ENCODE measurements around the gene FNTB. TPM values are rescaled to one million over a fixed set of nuclear protein-coding genes. Genes with fewer than 3 reads are reported as not detected.

FNTB gene
- total RNA-seq, 2 donors from 2014 or later = 23.5 to 46.2 TPM

DNA sequence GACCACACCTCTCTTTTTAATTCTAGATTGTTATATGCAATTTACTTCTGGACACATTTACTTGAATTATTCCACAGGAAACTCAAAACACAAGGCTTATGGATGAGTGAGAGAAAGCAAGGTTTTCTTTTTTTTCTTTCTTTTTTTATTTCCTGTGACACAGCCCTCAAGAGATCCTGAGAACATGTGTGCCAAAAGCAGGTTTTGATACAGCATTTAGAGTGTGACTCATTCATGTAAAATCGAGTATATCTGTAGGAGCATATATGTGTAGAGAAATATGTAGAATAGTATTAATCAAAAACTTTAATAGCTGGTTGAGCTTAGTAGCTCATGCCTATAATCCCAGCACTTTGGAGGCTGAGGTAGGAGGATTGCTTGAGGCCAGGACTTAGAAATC is 120.0 kb downstream of the FNTB start:
- Histone ChIP-seq H3K27me3 (replicated peaks; ENCODE audit: insufficient read depth) (no peaks in the 10 kb centered on the region), H3K27ac (no peak overlapping the region), H3K4me1 (replicated peaks) (no peaks in the 10 kb centered on the region), H3K36me3 (no peaks in the 10 kb centered on the region), H3K9me3 (no peaks in the 10 kb centered on the region), H3K4me3 (no peak overlapping the region)
- intact Hi-C loops (cut with DNase I) = no loop called here
- TF ChIP-seq POLR2AphosphoS5 (IDR thresholded peaks at IDR 0.05) (no peak), POLR2A (IDR thresholded peaks at IDR 0.05) (no peak)
- TF ChIP-seq, protein P1, sequence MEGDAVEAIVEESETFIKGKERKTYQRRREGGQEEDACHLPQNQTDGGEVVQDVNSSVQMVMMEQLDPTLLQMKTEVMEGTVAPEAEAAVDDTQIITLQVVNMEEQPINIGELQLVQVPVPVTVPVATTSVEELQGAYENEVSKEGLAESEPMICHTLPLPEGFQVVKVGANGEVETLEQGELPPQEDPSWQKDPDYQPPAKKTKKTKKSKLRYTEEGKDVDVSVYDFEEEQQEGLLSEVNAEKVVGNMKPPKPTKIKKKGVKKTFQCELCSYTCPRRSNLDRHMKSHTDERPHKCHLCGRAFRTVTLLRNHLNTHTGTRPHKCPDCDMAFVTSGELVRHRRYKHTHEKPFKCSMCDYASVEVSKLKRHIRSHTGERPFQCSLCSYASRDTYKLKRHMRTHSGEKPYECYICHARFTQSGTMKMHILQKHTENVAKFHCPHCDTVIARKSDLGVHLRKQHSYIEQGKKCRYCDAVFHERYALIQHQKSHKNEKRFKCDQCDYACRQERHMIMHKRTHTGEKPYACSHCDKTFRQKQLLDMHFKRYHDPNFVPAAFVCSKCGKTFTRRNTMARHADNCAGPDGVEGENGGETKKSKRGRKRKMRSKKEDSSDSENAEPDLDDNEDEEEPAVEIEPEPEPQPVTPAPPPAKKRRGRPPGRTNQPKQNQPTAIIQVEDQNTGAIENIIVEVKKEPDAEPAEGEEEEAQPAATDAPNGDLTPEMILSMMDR (IDR thresholded peaks at IDR 0.05) = no peak
- DNase-seq (ENCODE audit: low spot score) = no peak
- WGBS = 76% methylated on average over 1 of the region's 1 CpG

DNA sequence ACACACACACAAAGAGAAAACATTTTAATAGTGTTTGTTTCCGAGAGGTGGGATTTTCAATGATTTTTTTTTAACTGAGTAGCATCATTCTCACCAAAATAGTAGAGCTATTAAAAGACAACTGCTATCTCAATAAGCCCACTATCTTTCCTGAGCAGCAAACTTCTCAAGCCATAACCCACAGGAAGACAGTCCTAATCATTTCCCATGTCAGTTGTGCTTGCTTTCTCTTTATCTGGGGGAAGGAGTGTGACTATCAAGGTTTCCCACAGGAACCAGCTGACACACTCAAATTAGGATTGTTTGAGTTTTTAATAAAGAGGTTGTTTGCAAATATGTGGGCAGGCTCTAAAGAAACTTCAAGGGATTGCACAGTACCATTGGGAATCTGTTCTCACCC is 120.5 kb downstream of the FNTB start:
- H3K9me3 ChIP-seq = no peaks in the 10 kb centered on the region
- H3K4me3 ChIP-seq = no peak overlapping the region
- DNase-seq (ENCODE audit: low spot score) = no peak
- TF ChIP-seq POLR2A (IDR thresholded peaks at IDR 0.05) (no peak), POLR2AphosphoS5 (IDR thresholded peaks at IDR 0.05) (no peak)
- TF ChIP-seq, protein P1 (IDR thresholded peaks at IDR 0.05) = no peak
- H3K27ac ChIP-seq = no peak overlapping the region
- intact Hi-C loops (cut with DNase I) = no loop called here
- no peaks in the 10 kb centered on the region for H3K36me3 ChIP-seq
- 86% methylated on average over 1 of the region's 1 CpG for WGBS
- no peaks in the 10 kb centered on the region for H3K27me3 ChIP-seq (replicated peaks; ENCODE audit: insufficient read depth)
- no peaks in the 10 kb centered on the region for H3K4me1 ChIP-seq (replicated peaks)

DNA sequence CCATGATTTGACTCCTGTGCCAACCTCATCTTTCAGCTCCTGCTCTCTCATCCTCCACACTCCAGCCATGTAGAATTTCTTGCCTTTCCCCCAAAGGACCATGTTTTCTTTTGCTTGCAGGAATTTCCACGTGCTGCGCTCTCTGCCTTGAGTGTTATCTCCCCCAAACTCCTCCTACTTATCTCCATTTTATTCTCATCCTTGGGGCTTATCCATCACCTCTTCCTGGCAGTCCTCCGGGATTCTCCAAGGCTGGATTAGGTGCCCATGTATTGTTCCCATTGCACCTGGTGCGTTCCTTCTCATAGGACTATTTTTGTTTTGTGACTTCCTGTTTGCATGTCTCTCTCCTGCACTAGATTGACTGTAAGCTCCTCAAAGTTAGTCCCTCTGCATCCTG is 122.7 kb downstream of the FNTB start:
- Histone ChIP-seq H3K4me1 (replicated peaks) (no peaks in the 10 kb centered on the region), H3K36me3 (no peaks in the 10 kb centered on the region), H3K9me3 (no peaks in the 10 kb centered on the region), H3K27me3 (replicated peaks; ENCODE audit: insufficient read depth) (no peaks in the 10 kb centered on the region), H3K4me3 (no peak overlapping the region), H3K27ac (no peak overlapping the region)
- DNase-seq (ENCODE audit: low spot score) = no peak
- no peak for TF ChIP-seq POLR2AphosphoS5 (IDR thresholded peaks at IDR 0.05)
- TF ChIP-seq, protein P1 (IDR thresholded peaks at IDR 0.05) = no peak
- no peak for TF ChIP-seq POLR2A (IDR thresholded peaks at IDR 0.05)
- 87% methylated on average over 4 of the region's 4 CpGs for WGBS
- intact Hi-C loops (cut with DNase I) = no loop called here

DNA sequence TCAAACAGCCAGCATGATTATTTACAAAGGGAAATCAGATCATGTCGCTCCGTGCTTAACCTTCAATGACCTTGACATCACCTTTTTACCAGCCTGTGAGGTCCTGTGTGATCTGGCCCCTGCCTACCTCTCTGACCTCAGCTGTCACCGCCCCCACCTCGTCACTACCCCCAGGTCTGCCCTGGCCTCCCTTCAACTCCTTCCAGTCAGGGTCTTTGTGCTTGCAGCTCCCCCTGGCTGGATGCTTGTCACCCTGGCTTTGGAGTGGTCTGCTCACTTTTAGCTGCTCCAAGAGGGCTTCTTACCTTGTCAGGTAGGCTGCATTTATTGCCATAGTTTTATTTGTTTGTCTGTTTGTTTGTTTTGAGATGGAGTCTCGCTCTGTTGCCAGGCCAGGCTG is 123.8 kb downstream of the FNTB start:
- H3K27ac ChIP-seq = no peak overlapping the region
- H3K9me3 ChIP-seq = no peaks in the 10 kb centered on the region
- DNase-seq (ENCODE audit: low spot score) = no peak
- 81% methylated on average over 5 of the region's 5 CpGs for WGBS
- no peaks in the 10 kb centered on the region for H3K36me3 ChIP-seq
- intact Hi-C loops (cut with DNase I) = no loop called here
- no peaks in the 10 kb centered on the region for H3K27me3 ChIP-seq (replicated peaks; ENCODE audit: insufficient read depth)
- TF ChIP-seq POLR2AphosphoS5 (IDR thresholded peaks at IDR 0.05) (no peak), POLR2A (IDR thresholded peaks at IDR 0.05) (no peak)
- TF ChIP-seq, protein P1 (IDR thresholded peaks at IDR 0.05) = no peak
- no peak overlapping the region for H3K4me3 ChIP-seq
- H3K4me1 ChIP-seq (replicated peaks) = no peaks in the 10 kb centered on the region

Small RNA genes within 50 kb of the gene (microRNA-seq; reads per million reads assigned to microRNA genes)
- not detected for gene MIR4706

Small RNA genes within 50 kb of the gene (small RNA-seq; reads per million reads assigned to genes)
- 0 reads per million in 2 donors for gene MIR4706

Other genes starting within 250 kb of the FNTB start
- 1 to 10 TPM; 2.7 to 3.7 TPM for gene SPTB, start 107.0 kb upstream of the FNTB start, total RNA-seq
- gene CHURC1, start 72.4 kb upstream of the FNTB start, total RNA-seq = 10 to 100 TPM; 47.8 to 49.2 TPM
- 10 to 100 TPM; 18.9 to 55.0 TPM for gene GPX2, start 44.1 kb upstream of the FNTB start, total RNA-seq
- gene RAB15, start 14.6 kb upstream of the FNTB start, total RNA-seq = 10 to 100 TPM; 10.1 to 17.5 TPM
- 10 to 100 TPM; 73.2 to 79.0 TPM for gene MAX, start 115.6 kb downstream of the FNTB start, total RNA-seq